Cardiac fibroblast (primary cell): ENCODE data around the gene ZNF627.
A peak's percentile ranks its signal among the peaks of the same experiment; 100 is the strongest.
"Not testable (repeated sequence)": the region's sequence is repeated elsewhere in the genome, so short reads cannot be mapped to it uniquely, and the experiment has no call there.

ENCODE experiments used
- DNase-seq, 2 donors: peaks; one replicate each; pipeline versions ENCODE4 v3.0.0 to v3.0.0-alpha.2; 2010; ENCODE audit warnings: low read depth in 2 of 2
- H3K4me3 ChIP-seq, 2 donors: replicated peaks in 1 of 2; 1 replicate in 1 of 2; 2 replicates in 1 of 2; pipeline ENCODE4 v1.5.1; 2011; ENCODE audit warnings: low read depth in 2 of 2, low read length in 2 of 2, mild to moderate bottlenecking in 2 of 2, moderate library complexity in 1 of 2
- CTCF ChIP-seq: IDR thresholded peaks from one replicate; pipeline ENCODE4 v1.5.1; 2011; ENCODE audit warnings: low read depth, mild to moderate bottlenecking, low read length, inconsistent platforms

Gene ZNF627

GRCh38 chr19:11554160-11554559 is 43.1 kb upstream of the ZNF627 start:
- no peak overlapping the region for H3K4me3 ChIP-seq
- no peak for DNase-seq
- TF ChIP-seq CTCF, result no peak

DNA sequence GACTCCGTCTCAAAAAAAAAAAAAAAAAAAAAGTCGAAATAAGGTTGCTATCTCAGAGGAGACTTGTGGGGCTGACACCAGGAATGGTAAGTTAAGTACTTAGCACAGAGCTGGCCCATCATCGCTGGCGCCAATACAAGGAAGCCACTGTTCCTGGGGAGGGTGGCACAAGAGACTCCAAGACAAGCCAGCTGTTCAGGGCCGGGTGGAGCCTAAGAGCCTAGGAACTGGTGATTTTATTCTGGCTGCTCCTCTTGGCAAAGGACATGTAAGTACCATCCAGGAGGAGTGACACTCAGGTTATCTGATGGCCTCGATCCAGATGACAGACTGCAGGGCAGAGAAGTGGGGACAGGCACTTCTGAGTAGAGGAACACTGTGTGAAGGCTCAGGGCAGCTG is 42.0 kb upstream of the ZNF627 start:
- TF ChIP-seq CTCF, result no peak
- no peak overlapping the region for H3K4me3 ChIP-seq
- DNase-seq, result no peak

GRCh38 chr19:11556634-11557420 is 40.5 kb upstream of the ZNF627 start:
- no peak overlapping the region for H3K4me3 ChIP-seq
- no peak for TF ChIP-seq CTCF
- DNase-seq, result no peak

GRCh38 chr19:11558881-11559828 is 38.1 kb upstream of the ZNF627 start, which contains the start of gene ELOF1:
ELOF1 (minus strand) TSS chr19:11559230; CDS start chr19:11554347, 4,883 bp downstream.
- TF ChIP-seq CTCF, result peak; percentile 24
- peak; percentile 98 to 99 for DNase-seq
- H3K4me3 ChIP-seq, result peak within 1 kb of the TSS; percentile 91

GRCh38 chr19:11560404-11561051 is 36.8 kb upstream of the ZNF627 start:
- no peak overlapping the region for H3K4me3 ChIP-seq
- peak; percentile 60 for TF ChIP-seq CTCF

GRCh38 chr19:11563532-11563931 is 33.8 kb upstream of the ZNF627 start:
- DNase-seq, result no peak
- no peak overlapping the region for H3K4me3 ChIP-seq
- no peak for TF ChIP-seq CTCF

More at GRCh38 chr19:11560404-11561051, 36.8 kb upstream of the ZNF627 start:
- DNase-seq, result peak; percentile 80 to 81

- H3K4me3 ChIP-seq, DNase-seq: not testable (repeated sequence)
These were observed 33.0 kb upstream of the ZNF627 start for GRCh38 chr19:11564082-11564807.

- H3K4me3 ChIP-seq, DNase-seq: not testable (repeated sequence)
These were observed 31.7 kb upstream of the ZNF627 start for GRCh38 chr19:11565649-11565980.
